HG03095 (cell line): ENCODE data around the gene ZNF18.

Experiments
- ATAC-seq: cut with Tn5 transposase; IDR thresholded peaks from one replicate; pipeline ENCODE4 v1.9.1; 2021; ENCODE audit warnings: moderate library complexity; ENCODE audit not compliant: unreplicated experiment

Gene ZNF18

GRCh38 chr17:11997147-11997971 lies at the start of gene ZNF18:
ZNF18 (minus strand) TSS chr17:11997475; CDS start chr17:11992829, 4,646 bp downstream.
- peak; percentile 95 for ATAC-seq

GRCh38 chr17:12046786-12047185 lies 49.5 kb upstream of the ZNF18 start:
- ATAC-seq, result no peak

- no peak for ATAC-seq
Measured at GRCh38 chr17:12043702-12044101, 46.4 kb upstream of the ZNF18 start.

- ATAC-seq, result no peak
Measured at GRCh38 chr17:12041312-12041711, 44.0 kb upstream of the ZNF18 start.

GRCh38 chr17:12040478-12040877 lies 43.2 kb upstream of the ZNF18 start:
- no peak for ATAC-seq

- ATAC-seq, result no peak
Measured at GRCh38 chr17:12037970-12038369, 40.7 kb upstream of the ZNF18 start.

- no peak for ATAC-seq
Measured at GRCh38 chr17:12035673-12036072, 38.4 kb upstream of the ZNF18 start.

- no peak for ATAC-seq
Measured at GRCh38 chr17:12034538-12034937, 37.3 kb upstream of the ZNF18 start.

- ATAC-seq, result no peak
Measured at GRCh38 chr17:12028611-12029010, 31.3 kb upstream of the ZNF18 start.

GRCh38 chr17:12027658-12028057 lies 30.4 kb upstream of the ZNF18 start:
- no peak for ATAC-seq

GRCh38 chr17:12024327-12024726 lies 27.1 kb upstream of the ZNF18 start:
- no peak for ATAC-seq

- ATAC-seq, result no peak
Measured at GRCh38 chr17:12022310-12022709, 25.0 kb upstream of the ZNF18 start.

GRCh38 chr17:12021623-12022140 lies 24.4 kb upstream of the ZNF18 start:
- ATAC-seq, result no peak

GRCh38 chr17:12020642-12021622 lies 23.7 kb upstream of the ZNF18 start, which contains the start of gene MAP2K4:
MAP2K4 (plus strand) TSS chr17:12020877; CDS start chr17:12020887, 10 bp downstream.
- ATAC-seq, result peak; percentile 92

GRCh38 chr17:12007466-12007865 lies 10.2 kb upstream of the ZNF18 start:
- no peak for ATAC-seq

- no peak for ATAC-seq
Measured at GRCh38 chr17:11999696-12000095, 2.4 kb upstream of the ZNF18 start.

GRCh38 chr17:11997972-11998233 lies 628 bp upstream of the ZNF18 start:
- ATAC-seq, result no peak

- peak; percentile 32 for ATAC-seq
Measured at GRCh38 chr17:11996722-11997146, 541 bp downstream of the ZNF18 start.

- no peak for ATAC-seq
Measured at GRCh38 chr17:11991461-11991860, 5.8 kb downstream of the ZNF18 start.

- no peak for ATAC-seq
Measured at GRCh38 chr17:11990363-11990983, 6.8 kb downstream of the ZNF18 start.

- ATAC-seq, result no peak
Measured at GRCh38 chr17:11986942-11987329, 10.3 kb downstream of the ZNF18 start.
